Ovary (tissue), 3 donors: ENCODE measurements around the gene ITPR1.

Experiments
- CTCF ChIP-seq, 3 donors: fragments of 450-650 bp in 2 of 3; fragments of 200-600 bp in 1 of 3; IDR thresholded peaks; one replicate each; pipeline versions ENCODE4 v1.5.1 to v1.8.0; 2016 to 2022; ENCODE audit warnings: antibody characterized with exemption in 3 of 3, mild to moderate bottlenecking in 1 of 3
- POLR2A ChIP-seq: fragments of 450-650 bp; IDR thresholded peaks from one replicate; pipeline ENCODE4 v1.6.1; 2017; ENCODE audit warnings: antibody characterized with exemption, mild to moderate bottlenecking, moderate library complexity
- donor health status: DM: no; HTN: no; CAD: no.

- TF ChIP-seq POLR2A: no peak
- TF ChIP-seq CTCF (IDR thresholded peaks at IDR 0.05): no peak
Observed at GRCh38 chr3:4774531-4774930, 281.4 kb downstream of the ITPR1 start.
